ENCODE results near the gene TTLL6.
"Not testable (repeated sequence)": the region's sequence is repeated elsewhere in the genome, so short reads cannot be mapped to it uniquely, and the experiment has no call there.

The TTLL6 gene

GRCh38 chr17:48814504-48814903 lies 2.5 kb downstream of the TTLL6 start:
- DNase-seq, result no peak

GRCh38 chr17:48812001-48812400 lies 5.0 kb downstream of the TTLL6 start:
- DNase-seq, result no peak

GRCh38 chr17:48809182-48809581 lies 7.8 kb downstream of the TTLL6 start:
- DNase-seq, result no peak

- DNase-seq, result no peak
These were observed 12.1 kb downstream of the TTLL6 start for GRCh38 chr17:48804936-48805411.

- DNase-seq, result no peak
These were observed 16.3 kb downstream of the TTLL6 start for GRCh38 chr17:48800626-48801217.

GRCh38 chr17:48799069-48799723 lies 17.8 kb downstream of the TTLL6 start:
- DNase-seq, result no peak

- not testable (repeated sequence) for DNase-seq
These were observed 20.9 kb downstream of the TTLL6 start for GRCh38 chr17:48796163-48796522.

- DNase-seq, result no peak
These were observed 21.4 kb downstream of the TTLL6 start for GRCh38 chr17:48795444-48796162.

GRCh38 chr17:48792033-48792798 lies 24.8 kb downstream of the TTLL6 start:
- no peak for DNase-seq

- DNase-seq, result peak; percentile 49
These were observed 25.6 kb downstream of the TTLL6 start for GRCh38 chr17:48791128-48792032.

- no peak for DNase-seq
These were observed 26.4 kb downstream of the TTLL6 start for GRCh38 chr17:48790607-48791127.

GRCh38 chr17:48787828-48788227 lies 29.2 kb downstream of the TTLL6 start:
- DNase-seq, result no peak

GRCh38 chr17:48779421-48779820 lies 37.6 kb downstream of the TTLL6 start:
- DNase-seq, result no peak

GRCh38 chr17:48776602-48777001 lies 40.4 kb downstream of the TTLL6 start:
- DNase-seq, result no peak

GRCh38 chr17:48773245-48773644 lies 43.8 kb downstream of the TTLL6 start:
- no peak for DNase-seq

- no peak for DNase-seq
These were observed 46.1 kb downstream of the TTLL6 start for GRCh38 chr17:48770954-48771353.

GRCh38 chr17:48769009-48769675 lies 47.9 kb downstream of the TTLL6 start:
- DNase-seq, result no peak

GRCh38 chr17:48767263-48767774 lies 49.7 kb downstream of the TTLL6 start:
- DNase-seq, result no peak

GRCh38 chr17:48761114-48761513 lies 55.9 kb downstream of the TTLL6 start:
- DNase-seq, result no peak

- DNase-seq, result peak; percentile 25
These were observed 56.6 kb downstream of the TTLL6 start for GRCh38 chr17:48760411-48760810.

- peak; percentile 21 for DNase-seq
These were observed 57.7 kb downstream of the TTLL6 start for GRCh38 chr17:48759288-48759687.

All from NCI-H2029 treated with DMSO at 0.1 percent for 48 hours (cell line).